Esophagus muscularis mucosa (tissue), 4 donors: ENCODE data around the gene MACROD2.

Experiments used
- EP300 ChIP-seq: sonication (generic); formaldehyde crosslinking; IDR thresholded peaks from one replicate; pipeline ENCODE4 v1.6.1; 2017; ENCODE audit warnings: antibody characterized with exemption
- POLR2A ChIP-seq: fragments of 450-650 bp; IDR thresholded peaks from one replicate; pipeline ENCODE4 v1.6.1; 2017; ENCODE audit warnings: antibody characterized with exemption, moderate library complexity, mild to moderate bottlenecking, low read depth
- POLR2AphosphoS5 ChIP-seq, 2 donors: sonication (generic); formaldehyde crosslinking; IDR thresholded peaks; one replicate each; pipeline ENCODE4 v1.6.1; 2017; ENCODE audit warnings: antibody characterized with exemption in 2 of 2
- TF ChIP-seq, protein P1 (sequence below), 3 experiments: fragments of 200-600 bp in 2 of 3; fragments of 450-650 bp in 1 of 3; sonication (generic) in 2 of 3; IDR thresholded peaks; one replicate each; pipeline ENCODE4 v1.5.1; 2017 to 2019; ENCODE audit warnings: antibody characterized with exemption in 3 of 3, mild to moderate bottlenecking in 2 of 3, moderate library complexity in 1 of 3

DNA sequence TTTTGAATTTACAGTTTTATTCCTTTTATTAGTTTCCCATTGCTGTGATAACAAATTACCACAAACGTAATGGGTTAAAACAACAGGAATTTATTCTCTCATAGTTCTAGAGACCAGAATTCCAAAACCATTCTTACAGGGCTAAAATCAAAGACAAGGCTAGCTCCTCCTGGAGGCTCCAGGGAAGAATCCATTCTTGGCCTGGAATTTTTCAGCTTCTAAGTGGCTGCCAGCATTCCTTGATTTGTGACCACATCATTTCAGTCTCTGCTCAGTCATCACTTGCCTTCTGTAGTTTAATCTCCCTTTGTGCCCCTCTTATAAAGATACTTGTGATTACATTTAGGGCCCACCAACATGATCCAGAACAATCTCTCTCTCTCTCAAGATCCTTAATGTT, 4.0 kb upstream of the MACROD2 start:
- TF ChIP-seq, protein P1, sequence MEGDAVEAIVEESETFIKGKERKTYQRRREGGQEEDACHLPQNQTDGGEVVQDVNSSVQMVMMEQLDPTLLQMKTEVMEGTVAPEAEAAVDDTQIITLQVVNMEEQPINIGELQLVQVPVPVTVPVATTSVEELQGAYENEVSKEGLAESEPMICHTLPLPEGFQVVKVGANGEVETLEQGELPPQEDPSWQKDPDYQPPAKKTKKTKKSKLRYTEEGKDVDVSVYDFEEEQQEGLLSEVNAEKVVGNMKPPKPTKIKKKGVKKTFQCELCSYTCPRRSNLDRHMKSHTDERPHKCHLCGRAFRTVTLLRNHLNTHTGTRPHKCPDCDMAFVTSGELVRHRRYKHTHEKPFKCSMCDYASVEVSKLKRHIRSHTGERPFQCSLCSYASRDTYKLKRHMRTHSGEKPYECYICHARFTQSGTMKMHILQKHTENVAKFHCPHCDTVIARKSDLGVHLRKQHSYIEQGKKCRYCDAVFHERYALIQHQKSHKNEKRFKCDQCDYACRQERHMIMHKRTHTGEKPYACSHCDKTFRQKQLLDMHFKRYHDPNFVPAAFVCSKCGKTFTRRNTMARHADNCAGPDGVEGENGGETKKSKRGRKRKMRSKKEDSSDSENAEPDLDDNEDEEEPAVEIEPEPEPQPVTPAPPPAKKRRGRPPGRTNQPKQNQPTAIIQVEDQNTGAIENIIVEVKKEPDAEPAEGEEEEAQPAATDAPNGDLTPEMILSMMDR (IDR thresholded peaks at IDR 0.05): no peak
- no peak for TF ChIP-seq POLR2A
- no peak for TF ChIP-seq EP300
- no peak for TF ChIP-seq POLR2AphosphoS5 (IDR thresholded peaks at IDR 0.05)
